ENCODE data around the gene POU3F1.

DNA sequence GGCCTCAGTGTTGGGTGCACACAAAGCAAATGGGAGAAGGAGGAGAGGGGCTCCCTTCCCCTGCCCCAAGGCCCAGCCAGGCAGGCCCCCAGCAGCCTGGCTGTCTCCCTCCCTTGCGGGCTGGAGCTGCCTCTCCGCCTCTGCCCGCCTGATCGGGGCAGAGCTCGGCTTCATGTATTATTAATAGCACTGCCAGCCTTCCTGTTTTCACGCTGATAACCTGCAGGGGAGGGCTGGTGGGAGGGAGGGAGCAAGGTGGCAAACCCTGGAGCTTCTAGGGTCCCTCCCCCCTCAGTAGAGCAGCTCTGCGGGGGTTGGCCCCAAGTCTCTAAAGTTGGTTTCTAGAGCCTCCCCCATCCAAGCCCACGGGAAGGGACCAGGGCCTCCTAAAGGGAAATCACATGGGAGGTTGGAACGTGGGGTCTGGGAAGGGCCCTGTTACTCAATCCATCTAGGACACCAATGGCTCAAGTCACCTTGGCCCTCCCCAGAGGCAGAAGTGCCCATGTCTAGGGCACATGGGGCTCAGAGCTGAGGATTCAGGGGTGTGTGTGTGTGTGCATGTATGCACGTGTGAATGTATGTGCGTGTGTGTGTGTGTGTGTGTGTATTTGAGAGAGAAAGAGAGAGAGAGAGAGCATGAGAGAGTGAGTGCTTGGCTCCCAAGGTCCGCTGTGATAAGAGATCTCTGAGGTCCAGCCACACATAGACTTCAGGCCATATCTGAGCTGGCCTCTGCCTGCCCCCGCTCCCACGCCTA, 21.8 kb upstream of the POU3F1 start:
- TF ChIP-seq, protein P1, sequence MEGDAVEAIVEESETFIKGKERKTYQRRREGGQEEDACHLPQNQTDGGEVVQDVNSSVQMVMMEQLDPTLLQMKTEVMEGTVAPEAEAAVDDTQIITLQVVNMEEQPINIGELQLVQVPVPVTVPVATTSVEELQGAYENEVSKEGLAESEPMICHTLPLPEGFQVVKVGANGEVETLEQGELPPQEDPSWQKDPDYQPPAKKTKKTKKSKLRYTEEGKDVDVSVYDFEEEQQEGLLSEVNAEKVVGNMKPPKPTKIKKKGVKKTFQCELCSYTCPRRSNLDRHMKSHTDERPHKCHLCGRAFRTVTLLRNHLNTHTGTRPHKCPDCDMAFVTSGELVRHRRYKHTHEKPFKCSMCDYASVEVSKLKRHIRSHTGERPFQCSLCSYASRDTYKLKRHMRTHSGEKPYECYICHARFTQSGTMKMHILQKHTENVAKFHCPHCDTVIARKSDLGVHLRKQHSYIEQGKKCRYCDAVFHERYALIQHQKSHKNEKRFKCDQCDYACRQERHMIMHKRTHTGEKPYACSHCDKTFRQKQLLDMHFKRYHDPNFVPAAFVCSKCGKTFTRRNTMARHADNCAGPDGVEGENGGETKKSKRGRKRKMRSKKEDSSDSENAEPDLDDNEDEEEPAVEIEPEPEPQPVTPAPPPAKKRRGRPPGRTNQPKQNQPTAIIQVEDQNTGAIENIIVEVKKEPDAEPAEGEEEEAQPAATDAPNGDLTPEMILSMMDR (conservative IDR thresholded peaks at IDR 0.05; ENCODE audit: low read depth, low read length), result no peak
- TF ChIP-seq FOS (IDR thresholded peaks at IDR 0.05; ENCODE audit: low read depth, low read length) (no peak), MAFK (IDR thresholded peaks at IDR 0.05; ENCODE audit: low read depth, low read length) (no peak), RFX5 (IDR thresholded peaks at IDR 0.05; ENCODE audit: low read depth, low read length) (no peak), CEBPB (IDR thresholded peaks at IDR 0.05; ENCODE audit: low read depth, low read length) (no peak), NFE2L2 (IDR thresholded peaks at IDR 0.05; ENCODE audit: low read depth, low read length) (no peak), MAZ (IDR thresholded peaks at IDR 0.05; ENCODE audit: borderline replicate concordance, low read depth, low read length) (no peak), POLR2A (IDR thresholded peaks at IDR 0.05; ENCODE audit: low read depth, low read length) (no peak), BHLHE40 (IDR thresholded peaks at IDR 0.05; ENCODE audit: low read depth, low read length) (no peak), RAD21 (IDR thresholded peaks at IDR 0.05; ENCODE audit: low read length) (no peak), SMC3 (IDR thresholded peaks at IDR 0.05; ENCODE audit: low read depth, low read length) (no peak), MXI1 (IDR thresholded peaks at IDR 0.05; ENCODE audit: borderline replicate concordance, low read depth, low read length) (no peak)
- TF ChIP-seq, protein P2, sequence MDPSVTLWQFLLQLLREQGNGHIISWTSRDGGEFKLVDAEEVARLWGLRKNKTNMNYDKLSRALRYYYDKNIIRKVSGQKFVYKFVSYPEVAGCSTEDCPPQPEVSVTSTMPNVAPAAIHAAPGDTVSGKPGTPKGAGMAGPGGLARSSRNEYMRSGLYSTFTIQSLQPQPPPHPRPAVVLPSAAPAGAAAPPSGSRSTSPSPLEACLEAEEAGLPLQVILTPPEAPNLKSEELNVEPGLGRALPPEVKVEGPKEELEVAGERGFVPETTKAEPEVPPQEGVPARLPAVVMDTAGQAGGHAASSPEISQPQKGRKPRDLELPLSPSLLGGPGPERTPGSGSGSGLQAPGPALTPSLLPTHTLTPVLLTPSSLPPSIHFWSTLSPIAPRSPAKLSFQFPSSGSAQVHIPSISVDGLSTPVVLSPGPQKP (IDR thresholded peaks at IDR 0.05; ENCODE audit: borderline replicate concordance, low read depth, low read length), result no peak
